ENCODE measurements around the gene ABCC4. TPM values are rescaled to one million over a fixed set of nuclear protein-coding genes. Genes with fewer than 3 reads are reported as not detected.

ABCC4 gene
- total RNA-seq, 2 donors from 2014 or later: 119 to 144 TPM

DNA sequence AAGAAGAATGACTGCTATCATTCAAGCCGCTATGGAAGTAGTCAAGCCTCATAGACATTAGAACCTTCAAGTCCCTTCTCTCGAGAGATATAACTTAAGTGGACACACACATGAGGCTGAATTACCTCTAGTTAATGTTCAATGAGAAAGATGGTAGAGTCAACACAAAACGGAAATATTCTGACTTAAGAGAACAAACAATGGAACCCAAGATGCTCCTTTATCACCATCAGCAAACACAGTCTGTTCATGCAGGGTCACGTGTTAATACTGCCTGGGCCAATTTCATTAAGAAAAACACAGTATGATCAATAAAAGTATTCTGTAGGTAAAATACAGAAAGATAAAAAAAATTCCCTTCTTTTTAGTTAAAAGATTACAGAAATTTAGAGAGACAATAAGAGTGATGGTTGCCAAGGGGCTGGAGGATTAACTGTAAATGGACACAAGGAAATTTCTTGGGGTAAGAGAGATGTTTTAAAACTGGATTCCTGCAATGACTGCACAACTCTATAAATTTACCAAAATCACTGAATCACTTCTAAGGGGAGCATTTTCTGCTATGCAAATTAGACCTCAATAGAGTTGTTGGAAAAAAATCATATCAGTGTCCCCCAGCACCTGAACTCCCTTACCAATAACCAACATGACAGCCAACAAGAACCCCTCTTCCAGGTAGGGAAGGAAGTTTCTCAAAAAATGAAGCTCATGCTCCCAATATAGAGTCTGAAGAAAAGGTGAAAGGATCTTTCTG, 256.6 kb downstream of the ABCC4 start:
- Histone ChIP-seq H3K4me3 (ENCODE audit: low read length) (no peak overlapping the region), H3K27ac (ENCODE audit: low read depth, low read length) (no peak overlapping the region), H3K9ac (ENCODE audit: extremely low read depth, low read length, poor library complexity, severe bottlenecking) (no peak overlapping the region), H3K9me3 (ENCODE audit: control insufficient read depth, low read length) (peaks cover 4% of the 10 kb centered on the region), H3K36me3 (ENCODE audit: control insufficient read depth, insufficient read depth, low read length) (peaks cover 73% of the 10 kb centered on the region), H3K4me1 (ENCODE audit: control insufficient read depth, insufficient read depth, low read length) (no peaks in the 10 kb centered on the region), H3K27me3 (ENCODE audit: control insufficient read depth, insufficient read depth, low read length, poor library complexity, severe bottlenecking) (no peaks in the 10 kb centered on the region)
- Mint-ChIP-seq H3K36me3 (ENCODE audit: low read depth) (peaks cover 82% of the 10 kb centered on the region), H3K4me1 (peaks cover 4% of the 10 kb centered on the region), H3K4me3 (no peak overlapping the region), H3K27ac (no peak overlapping the region), H3K9me3 (no peaks in the 10 kb centered on the region), H3K27me3 (ENCODE audit: insufficient read depth) (no peaks in the 10 kb centered on the region)
- WGBS, 2 experiments (ENCODE audit: insufficient coverage in 1 of 2, insufficient read length in 1 of 2): 80 to 91% methylated on average over 1 to 4 of the region's 4 CpGs
- TF ChIP-seq CTCF (conservative IDR thresholded peaks at IDR 0.05): no peak
- DNase-seq: no peak

DNA sequence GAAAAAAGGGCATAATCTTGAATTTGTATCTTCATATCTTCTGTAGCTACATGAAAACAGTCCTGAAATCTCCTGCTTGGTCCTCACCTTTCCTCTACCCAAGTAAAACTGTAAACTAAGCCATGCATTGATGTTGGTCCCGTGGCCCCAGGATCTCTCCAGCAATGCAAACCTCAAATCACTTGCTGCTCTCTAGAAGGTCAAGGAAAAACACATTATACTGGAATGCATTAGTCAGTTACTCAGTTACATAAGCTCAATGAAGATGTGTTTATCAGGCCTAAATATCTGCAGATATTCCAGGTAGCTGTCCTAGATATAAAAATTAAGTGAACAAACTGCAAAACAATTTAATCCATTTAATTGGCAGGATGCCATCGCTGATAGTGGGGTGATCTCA, 261.8 kb downstream of the ABCC4 start:
- no peak for DNase-seq
- Mint-ChIP-seq H3K4me1 (peaks cover 9% of the 10 kb centered on the region), H3K27ac (no peak overlapping the region), H3K36me3 (ENCODE audit: low read depth) (peaks cover 81% of the 10 kb centered on the region), H3K4me3 (no peak overlapping the region), H3K9me3 (no peaks in the 10 kb centered on the region), H3K27me3 (ENCODE audit: insufficient read depth) (no peaks in the 10 kb centered on the region)
- no peak overlapping the region for H3K9ac ChIP-seq (ENCODE audit: extremely low read depth, low read length, poor library complexity, severe bottlenecking)
- WGBS, 2 experiments (ENCODE audit: insufficient coverage in 1 of 2, insufficient read length in 1 of 2): 94% methylated on average over 2 of the region's 2 CpGs; no CpG with 5 or more reads in 1 of the 2 experiments
- no peaks in the 10 kb centered on the region for H3K27me3 ChIP-seq (ENCODE audit: control insufficient read depth, insufficient read depth, low read length, poor library complexity, severe bottlenecking)
- H3K27ac ChIP-seq (ENCODE audit: low read depth, low read length): no peak overlapping the region
- H3K4me1 ChIP-seq (ENCODE audit: control insufficient read depth, insufficient read depth, low read length): no peaks in the 10 kb centered on the region
- TF ChIP-seq CTCF (conservative IDR thresholded peaks at IDR 0.05): no peak
- peaks cover 69% of the 10 kb centered on the region for H3K36me3 ChIP-seq (ENCODE audit: control insufficient read depth, insufficient read depth, low read length)
- H3K9me3 ChIP-seq (ENCODE audit: control insufficient read depth, low read length): peaks cover 4% of the 10 kb centered on the region
- H3K4me3 ChIP-seq (ENCODE audit: low read length): no peak overlapping the region

DNA sequence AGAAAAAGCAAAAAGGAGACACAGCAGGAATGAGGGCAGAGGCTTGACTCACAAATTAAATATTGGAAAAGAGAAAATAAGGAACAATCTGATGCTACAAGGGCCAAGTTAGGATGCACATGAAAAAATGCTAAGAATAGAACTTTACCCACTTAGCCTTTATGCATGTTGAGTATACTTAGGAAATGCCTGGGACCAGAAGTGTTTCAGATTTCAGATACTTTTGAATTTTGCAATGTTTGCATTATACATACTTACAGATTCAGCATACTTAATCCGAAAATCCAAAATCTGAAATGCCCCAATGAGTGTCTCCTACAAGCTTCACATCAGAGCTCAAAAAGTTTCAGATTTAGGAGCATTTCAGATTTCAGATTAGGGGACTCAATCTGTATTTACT, 262.3 kb downstream of the ABCC4 start:
- peaks cover 70% of the 10 kb centered on the region for H3K36me3 ChIP-seq (ENCODE audit: control insufficient read depth, insufficient read depth, low read length)
- no peaks in the 10 kb centered on the region for H3K9me3 Mint-ChIP-seq

More for the DNA sequence above, 262.3 kb downstream of the ABCC4 start:
- no peak for DNase-seq
- H3K27me3 Mint-ChIP-seq (ENCODE audit: insufficient read depth): no peaks in the 10 kb centered on the region
- peaks cover 81% of the 10 kb centered on the region for H3K36me3 Mint-ChIP-seq (ENCODE audit: low read depth)
- peaks cover 9% of the 10 kb centered on the region for H3K4me1 Mint-ChIP-seq
- peaks cover 4% of the 10 kb centered on the region for H3K9me3 ChIP-seq (ENCODE audit: control insufficient read depth, low read length)
- H3K4me3 Mint-ChIP-seq: no peak overlapping the region
- no peak overlapping the region for H3K27ac Mint-ChIP-seq
- 88 to 100% methylated on average over 1 of the region's 1 CpG for WGBS, 2 experiments (ENCODE audit: insufficient coverage in 1 of 2, insufficient read length in 1 of 2)
- no peak overlapping the region for H3K9ac ChIP-seq (ENCODE audit: extremely low read depth, low read length, poor library complexity, severe bottlenecking)
- no peak for TF ChIP-seq CTCF (conservative IDR thresholded peaks at IDR 0.05)
- H3K27ac ChIP-seq (ENCODE audit: low read depth, low read length): no peak overlapping the region
- H3K4me3 ChIP-seq (ENCODE audit: low read length): no peak overlapping the region
- H3K27me3 ChIP-seq (ENCODE audit: control insufficient read depth, insufficient read depth, low read length, poor library complexity, severe bottlenecking): no peaks in the 10 kb centered on the region
- no peaks in the 10 kb centered on the region for H3K4me1 ChIP-seq (ENCODE audit: control insufficient read depth, insufficient read depth, low read length)
